LNCAP (cell line): ENCODE measurements around the gene PSMG4.

Experiments
- CTCF ChIP-seq: fragments of 450-650 bp; IDR thresholded peaks from 2 replicates; pipeline ENCODE4 v1.5.1; 2017; ENCODE audit warnings: mild to moderate bottlenecking

PSMG4 gene

GRCh38 chr6:3287976-3288707 lies 29.4 kb downstream of the PSMG4 start:
- no peak for TF ChIP-seq CTCF

GRCh38 chr6:3288711-3289663 lies 30.2 kb downstream of the PSMG4 start:
- TF ChIP-seq CTCF, result no peak

- TF ChIP-seq CTCF, result no peak
These were observed 30.9 kb downstream of the PSMG4 start for GRCh38 chr6:3289664-3290055.

GRCh38 chr6:3290149-3290930 lies 31.6 kb downstream of the PSMG4 start:
- no peak for TF ChIP-seq CTCF

- no peak for TF ChIP-seq CTCF
These were observed 32.1 kb downstream of the PSMG4 start for GRCh38 chr6:3290931-3291211.

- TF ChIP-seq CTCF, result no peak
These were observed 32.6 kb downstream of the PSMG4 start for GRCh38 chr6:3291346-3291745.

- no peak for TF ChIP-seq CTCF
These were observed 33.2 kb downstream of the PSMG4 start for GRCh38 chr6:3291987-3292386.
